ENCODE measurements around the gene ZNF791.

DNA sequence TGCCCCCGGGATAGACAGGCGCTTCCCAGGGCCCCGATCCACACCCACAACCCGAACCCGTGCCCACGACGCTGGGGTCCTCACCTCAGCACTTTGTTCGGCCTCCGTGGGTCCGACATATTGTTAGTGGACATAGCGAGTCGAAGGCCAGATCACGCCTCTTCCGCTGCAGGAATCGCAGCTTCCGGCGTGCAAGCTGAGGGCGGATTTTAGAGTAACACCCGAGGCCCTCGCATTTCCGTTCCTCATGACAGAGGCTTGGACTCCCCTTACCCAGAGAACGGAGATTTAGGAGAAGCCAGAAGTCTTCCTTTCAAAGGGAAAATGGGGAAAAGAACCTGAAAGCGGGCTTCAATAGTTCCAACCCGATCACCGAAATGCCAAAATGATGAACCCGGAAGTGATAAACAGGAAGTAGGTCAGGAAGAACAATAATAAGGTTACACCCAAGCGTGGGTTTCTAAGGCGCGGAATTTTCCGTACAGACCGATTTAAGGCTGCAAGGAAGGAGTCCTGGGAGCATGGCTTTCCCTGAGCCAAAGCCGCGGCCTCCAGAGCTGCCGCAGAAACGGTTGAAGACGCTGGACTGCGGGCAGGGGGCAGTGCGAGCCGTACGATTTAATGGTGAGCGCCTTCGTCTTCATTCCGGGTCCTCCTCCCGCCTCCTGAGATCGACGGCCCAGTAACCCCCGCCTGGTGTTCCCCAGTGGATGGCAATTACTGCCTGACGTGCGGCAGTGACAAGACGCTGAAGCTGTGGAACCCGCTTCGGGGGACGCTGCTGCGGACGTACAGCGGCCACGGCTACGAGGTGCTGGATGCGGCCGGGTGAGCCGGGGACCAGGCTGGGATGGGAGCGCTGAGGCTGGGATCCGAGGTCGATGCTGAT, 58.8 kb downstream of the ZNF791 start:
- TF ChIP-seq, protein P1, sequence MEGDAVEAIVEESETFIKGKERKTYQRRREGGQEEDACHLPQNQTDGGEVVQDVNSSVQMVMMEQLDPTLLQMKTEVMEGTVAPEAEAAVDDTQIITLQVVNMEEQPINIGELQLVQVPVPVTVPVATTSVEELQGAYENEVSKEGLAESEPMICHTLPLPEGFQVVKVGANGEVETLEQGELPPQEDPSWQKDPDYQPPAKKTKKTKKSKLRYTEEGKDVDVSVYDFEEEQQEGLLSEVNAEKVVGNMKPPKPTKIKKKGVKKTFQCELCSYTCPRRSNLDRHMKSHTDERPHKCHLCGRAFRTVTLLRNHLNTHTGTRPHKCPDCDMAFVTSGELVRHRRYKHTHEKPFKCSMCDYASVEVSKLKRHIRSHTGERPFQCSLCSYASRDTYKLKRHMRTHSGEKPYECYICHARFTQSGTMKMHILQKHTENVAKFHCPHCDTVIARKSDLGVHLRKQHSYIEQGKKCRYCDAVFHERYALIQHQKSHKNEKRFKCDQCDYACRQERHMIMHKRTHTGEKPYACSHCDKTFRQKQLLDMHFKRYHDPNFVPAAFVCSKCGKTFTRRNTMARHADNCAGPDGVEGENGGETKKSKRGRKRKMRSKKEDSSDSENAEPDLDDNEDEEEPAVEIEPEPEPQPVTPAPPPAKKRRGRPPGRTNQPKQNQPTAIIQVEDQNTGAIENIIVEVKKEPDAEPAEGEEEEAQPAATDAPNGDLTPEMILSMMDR (optimal IDR thresholded peaks at IDR 0.05 in 1 of 3, IDR thresholded peaks at IDR 0.05 in 1 of 3, conservative IDR thresholded peaks at IDR 0.05 in 1 of 3; ENCODE audit: extremely low read depth in 1 of 3, insufficient read depth in 2 of 3, low read length in 3 of 3), result no peak
- no peak for TF ChIP-seq EZH2 (IDR thresholded peaks at IDR 0.05; ENCODE audit: low read length)
